B cell (primary cell): Measurements from ENCODE around the gene SLC25A4. TPM values are rescaled to one million over a fixed set of nuclear protein-coding genes. Genes with fewer than 3 reads are reported as not detected.
"Not testable (repeated sequence)": the region's sequence is repeated elsewhere in the genome, so short reads cannot be mapped to it uniquely, and the experiment has no call there.

Experiments
- ATAC-seq: fragments of 200-7000 bp; cut with Tn5 transposase; one replicate; pipeline ENCODE4 v1.10.0; 2021; ENCODE audit warnings: low read depth, mild to moderate bottlenecking, moderate number of reproducible peaks, moderate library complexity
- CTCF ChIA-PET: fragments of 350-600 bp; sonication (Branson Sonifier 250); formaldehyde crosslinking; loops from one replicate; lab custom pipeline; 2021; ENCODE audit warnings: antibody characterized with exemption, inconsistent platforms; lab: Charles Lee
- POLR2A ChIA-PET: fragments of 350-600 bp; sonication (Branson Sonifier 250); formaldehyde crosslinking; loops from one replicate; lab custom pipeline; 2021; ENCODE audit warnings: antibody characterized with exemption; lab: Charles Lee
- DNase-seq: peaks from one replicate; pipeline ENCODE4 v3.0.0; 2013
- H2AFZ ChIP-seq: 2 replicates; pipeline ENCODE4 v1.6.1; 2012; ENCODE audit warnings: mild to moderate bottlenecking, low read depth, low read length; ENCODE audit not compliant: insufficient read depth, poor library complexity, severe bottlenecking
- H3K27ac ChIP-seq, 2 donors: 1 replicate in 1 of 2; 2 replicates in 1 of 2; pipeline ENCODE4 v1.5.1; 2012 to 2013; ENCODE audit warnings: low read length in 2 of 2, mild to moderate bottlenecking in 2 of 2, moderate library complexity in 1 of 2
- H3K27me3 ChIP-seq, 4 experiments: fragments of 200-600 bp in 1 of 4; sonication (generic) in 1 of 4; replicated peaks in 1 of 4; 1 replicate in 2 of 4; 2 replicates in 2 of 4; pipeline versions ENCODE4 v1.6.1 to v1.7.0; 2013 to 2016; ENCODE audit warnings: low read length in 3 of 4, mild to moderate bottlenecking in 2 of 4, mixed read lengths in 1 of 4, moderate library complexity in 1 of 4; ENCODE audit not compliant: insufficient read depth in 4 of 4, control insufficient read depth in 3 of 4; ENCODE audit errors: control extremely low read depth in 1 of 4
- H3K36me3 ChIP-seq, 2 experiments: replicated peaks in 1 of 2; 1 replicate in 1 of 2; 2 replicates in 1 of 2; pipeline versions ENCODE4 v1.6.1 to v1.7.1; 2013; ENCODE audit warnings: low read length in 1 of 2; ENCODE audit not compliant: insufficient read depth in 2 of 2, control insufficient read depth in 1 of 2; ENCODE audit errors: control extremely low read depth in 1 of 2, extremely low read depth in 1 of 2
- H3K4me1 ChIP-seq, 2 donors: fragments of 200-600 bp in 1 of 2; sonication (generic) in 1 of 2; 1 replicate in 1 of 2; 2 replicates in 1 of 2; pipeline versions ENCODE4 v1.5.1 to v1.6.1; 2013 to 2017; ENCODE audit warnings: low read length in 2 of 2; ENCODE audit not compliant: control insufficient read depth in 2 of 2, insufficient read depth in 2 of 2
- H3K4me2 ChIP-seq: replicated peaks from 2 replicates; pipeline ENCODE3; 2012; ENCODE audit warnings: mild to moderate bottlenecking, low read depth, low read length; ENCODE audit not compliant: poor library complexity, severe bottlenecking
- H3K4me3 ChIP-seq, 5 experiments: fragments of 200-600 bp in 1 of 5; sonication (generic) in 1 of 5; 1 replicate in 3 of 5; 2 replicates in 2 of 5; pipeline versions ENCODE4 v1.5.1 to v1.7.0; 2011 to 2016; ENCODE audit warnings: low read length in 4 of 5, mild to moderate bottlenecking in 4 of 5, low read depth in 2 of 5, control low read depth in 1 of 5, moderate library complexity in 1 of 5; ENCODE audit not compliant: insufficient read depth in 1 of 5; ENCODE audit errors: control extremely low read depth in 1 of 5, extremely low read depth in 1 of 5
- H3K79me2 ChIP-seq: fragments of 200-600 bp; sonication (generic); one replicate; pipeline ENCODE4 v1.6.0; 2016; ENCODE audit warnings: low read length; ENCODE audit not compliant: control insufficient read depth, insufficient read depth
- H3K9ac ChIP-seq: fragments of 200-600 bp; sonication (generic); 2 replicates; pipeline ENCODE4 v1.6.1; 2017; ENCODE audit warnings: mild to moderate bottlenecking, low read length, moderate library complexity
- H3K9me3 ChIP-seq, 3 donors: one replicate each; pipeline versions ENCODE4 v1.6.1 to v1.7.1; 2013; ENCODE audit warnings: low read length in 2 of 3; ENCODE audit not compliant: control insufficient read depth in 2 of 3, insufficient read depth in 1 of 3; ENCODE audit errors: control extremely low read depth in 1 of 3
- H4K20me1 ChIP-seq: 2 replicates; pipeline ENCODE4 v1.6.0; 2012; ENCODE audit warnings: mild to moderate bottlenecking, low read length; ENCODE audit not compliant: insufficient read depth, control insufficient read depth, poor library complexity, severe bottlenecking
- H3K27ac Mint-ChIP-seq: one replicate; pipeline ENCODE4 v1.8.0; 2021; ENCODE audit warnings: mixed read lengths
- H3K27me3 Mint-ChIP-seq: one replicate; pipeline ENCODE4 v1.8.0; 2021; ENCODE audit warnings: mixed read lengths
- H3K4me1 Mint-ChIP-seq: one replicate; pipeline ENCODE4 v1.8.0; 2021; ENCODE audit warnings: mixed read lengths
- H3K4me3 Mint-ChIP-seq: one replicate; pipeline ENCODE4 v1.8.0; 2021; ENCODE audit warnings: mixed read lengths
- H3K9me3 Mint-ChIP-seq: one replicate; pipeline ENCODE4 v1.8.0; 2022; ENCODE audit warnings: mixed read lengths; ENCODE audit not compliant: insufficient read depth
- EZH2 ChIP-seq: IDR thresholded peaks from 2 replicates; pipeline ENCODE4 v1.6.1; 2012; ENCODE audit warnings: borderline replicate concordance, low read depth, mild to moderate bottlenecking, moderate library complexity, low read length; ENCODE audit not compliant: insufficient read depth, poor library complexity, severe bottlenecking
- whole genome bisulfite sequencing: methylation state at CpG from one replicate; pipeline ENCODE4 v1.1.5; 2013; ENCODE audit warnings: missing lambda C conversion rate; ENCODE audit not compliant: insufficient coverage; 5-methylcytosine and 5-hydroxymethylcytosine counted together
- intact Hi-C: fragments of 100-400 bp; cut with micrococcal nuclease; formaldehyde crosslinking; loops from one replicate; pipeline ENCODE4 v1.10.0; 2022
- polyA plus RNA-seq: library from polyadenylated mRNA; depleted of rRNA; stranded (reverse); fragments of >200 nt; gene quantifications from 2 replicates; pipeline ENCODE4 v1.2.3, GENCODE V29; 2012
- total RNA-seq, 2 donors: library from RNA; stranded (reverse); fragments of 120-200 nt in 1 of 2; gene quantifications; 1 replicate in 1 of 2; 2 replicates in 1 of 2; pipeline versions ENCODE4 v1.2.3 to v1.2.4, GENCODE V29; 2013 to 2022
- TF ChIP-seq, protein P1 (sequence below): fragments of 200-600 bp; IDR thresholded peaks from one replicate; pipeline ENCODE4 v1.8.0; 2022; ENCODE audit warnings: antibody characterized with exemption, mild to moderate bottlenecking

SLC25A4 gene
- total and polyA plus RNA-seq, 2 donors (not counting 1 experiment from before 2014, with no cell fraction given), result 7.3 to 11.7 TPM

DNA sequence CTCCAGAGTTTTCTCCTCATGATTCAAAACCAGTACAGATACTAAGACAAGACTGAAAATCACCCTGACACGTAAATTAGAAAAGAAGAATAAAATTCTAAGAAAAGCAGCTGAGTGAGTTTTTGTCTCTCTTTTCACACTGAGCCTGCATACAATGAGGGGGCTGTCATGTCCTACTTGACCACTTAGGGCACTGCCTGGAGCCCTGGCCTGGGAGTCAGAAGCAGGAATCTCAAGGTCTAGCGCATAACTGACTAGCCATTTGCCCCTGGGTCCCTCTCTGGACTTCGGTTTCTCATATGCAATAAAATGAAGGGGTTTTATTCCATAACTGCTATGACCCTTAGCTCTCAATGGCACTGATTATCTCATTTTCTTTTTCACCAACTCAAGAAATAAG is 36.7 kb upstream of the SLC25A4 start:
- TF ChIP-seq, protein P1, sequence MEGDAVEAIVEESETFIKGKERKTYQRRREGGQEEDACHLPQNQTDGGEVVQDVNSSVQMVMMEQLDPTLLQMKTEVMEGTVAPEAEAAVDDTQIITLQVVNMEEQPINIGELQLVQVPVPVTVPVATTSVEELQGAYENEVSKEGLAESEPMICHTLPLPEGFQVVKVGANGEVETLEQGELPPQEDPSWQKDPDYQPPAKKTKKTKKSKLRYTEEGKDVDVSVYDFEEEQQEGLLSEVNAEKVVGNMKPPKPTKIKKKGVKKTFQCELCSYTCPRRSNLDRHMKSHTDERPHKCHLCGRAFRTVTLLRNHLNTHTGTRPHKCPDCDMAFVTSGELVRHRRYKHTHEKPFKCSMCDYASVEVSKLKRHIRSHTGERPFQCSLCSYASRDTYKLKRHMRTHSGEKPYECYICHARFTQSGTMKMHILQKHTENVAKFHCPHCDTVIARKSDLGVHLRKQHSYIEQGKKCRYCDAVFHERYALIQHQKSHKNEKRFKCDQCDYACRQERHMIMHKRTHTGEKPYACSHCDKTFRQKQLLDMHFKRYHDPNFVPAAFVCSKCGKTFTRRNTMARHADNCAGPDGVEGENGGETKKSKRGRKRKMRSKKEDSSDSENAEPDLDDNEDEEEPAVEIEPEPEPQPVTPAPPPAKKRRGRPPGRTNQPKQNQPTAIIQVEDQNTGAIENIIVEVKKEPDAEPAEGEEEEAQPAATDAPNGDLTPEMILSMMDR, result no peak
- TF ChIP-seq EZH2, result no peak

DNA sequence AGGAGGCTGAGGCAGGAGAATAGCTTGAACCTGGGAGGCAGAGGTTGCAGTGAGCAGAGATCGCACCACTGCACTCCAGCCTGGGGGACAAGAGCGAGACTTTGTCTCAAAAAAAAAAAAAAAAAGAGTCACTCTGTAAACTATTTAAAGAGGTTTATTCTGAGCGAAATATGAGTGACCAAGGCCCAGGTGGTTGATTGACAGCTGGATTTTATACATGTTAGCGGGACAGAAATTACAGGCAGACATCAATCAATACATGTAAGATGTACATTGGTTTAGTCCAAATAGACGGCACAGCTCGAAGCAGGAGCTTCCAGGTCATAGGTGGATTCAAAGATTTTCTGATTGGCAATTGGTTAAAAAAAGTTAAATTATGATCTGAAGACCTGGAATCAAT is 35.5 kb upstream of the SLC25A4 start:
- H3K79me2 ChIP-seq, H3K9me3 Mint-ChIP-seq, H3K27ac ChIP-seq, H3K4me3 Mint-ChIP-seq, H3K9me3 ChIP-seq, H4K20me1 ChIP-seq, H3K36me3 ChIP-seq, H3K27me3 ChIP-seq, DNase-seq, intact Hi-C loops, ATAC-seq, H3K9ac ChIP-seq, H2AFZ ChIP-seq, H3K4me1 ChIP-seq, H3K4me1 Mint-ChIP-seq, H3K27ac Mint-ChIP-seq, H3K4me3 ChIP-seq, H3K4me2 ChIP-seq, POLR2A ChIA-PET: not testable (repeated sequence)
- CTCF ChIA-PET, result interaction anchor here (1.4 kb wide), 1 partner anchor 11 kb away, joined by 6 read pairs; no protein-coding TSS in a partner anchor
- H3K27me3 Mint-ChIP-seq, result peaks cover 23% of the 10 kb centered on the region
- 100% methylated on average over 3 of the region's 6 CpGs for WGBS

More for the DNA sequence above, 36.7 kb upstream of the SLC25A4 start:
- H3K36me3 ChIP-seq, result no peaks in the 10 kb centered on the region
- H2AFZ ChIP-seq, result no peak overlapping the region
- H3K4me2 ChIP-seq, result no peak overlapping the region
- peaks cover 32% of the 10 kb centered on the region for H3K27me3 Mint-ChIP-seq
- H3K4me3 Mint-ChIP-seq, result no peak overlapping the region
- 100% methylated on average over 3 of the region's 3 CpGs for WGBS
- no peaks in the 10 kb centered on the region for H3K9me3 Mint-ChIP-seq
- no peaks in the 10 kb centered on the region for H4K20me1 ChIP-seq
- ChIA-PET CTCF (interaction anchor here (1.0 to 1.4 kb wide), 2 partner anchors 10 to 65 kb away, joined by 4 to 6 read pairs; no protein-coding TSS in a partner anchor), POLR2A (no interaction called here)
- H3K9ac ChIP-seq, result no peak overlapping the region
- H3K27ac ChIP-seq, result no peak overlapping the region
- H3K27ac Mint-ChIP-seq, result no peak overlapping the region
- no peak overlapping the region for H3K4me3 ChIP-seq
- no peaks in the 10 kb centered on the region for H3K4me1 ChIP-seq
- DNase-seq (no peak), ATAC-seq (no peak)
- H3K79me2 ChIP-seq, result no peaks in the 10 kb centered on the region
- H3K27me3 ChIP-seq, result peaks cover 0 to 2% (median 0%) of the 10 kb centered on the region in 4 experiments
- intact Hi-C loops, result no loop called here
- no peaks in the 10 kb centered on the region for H3K4me1 Mint-ChIP-seq
- H3K9me3 ChIP-seq, result no peaks in the 10 kb centered on the region
